Pancreas (tissue), 10 donors: Measurements from ENCODE around the gene KIAA0513. TPM values are rescaled to one million over a fixed set of nuclear protein-coding genes. Genes with fewer than 3 reads are reported as not detected.

Experiments used
- ATAC-seq, 4 donors: fragments of 200-7000 bp; cut with Tn5 transposase; one replicate each; pipeline versions ENCODE4 v1.8.0 to v1.9.1; 2020; ENCODE audit warnings: mild to moderate bottlenecking in 4 of 4, moderate library complexity in 4 of 4
- DNase-seq, 6 donors: peaks; one replicate each; pipeline ENCODE4 v3.0.0-alpha.2; 2020
- FAIRE-seq: peaks from 2 replicates; lab custom pipeline; 2012; peaks lifted over from hg19 to GRCh38; lab: Jason Lieb, UNC
- H3K27ac ChIP-seq, 4 donors: fragments of 200-600 bp; sonication (generic); 1 replicate in 3 of 4; 2 replicates in 1 of 4; pipeline versions ENCODE4 v1.5.0 to v1.8.0; 2020
- H3K27me3 ChIP-seq, 4 donors: fragments of 200-600 bp; one replicate each; pipeline ENCODE4 v1.8.0; 2021
- H3K36me3 ChIP-seq, 3 donors: fragments of 200-600 bp; sonication (generic) in 1 of 3; one replicate each; pipeline versions ENCODE4 v1.5.0 to v1.8.0; 2020 to 2021
- H3K4me1 ChIP-seq, 3 donors: fragments of 200-600 bp; one replicate each; pipeline ENCODE4 v1.8.0; 2021
- H3K4me3 ChIP-seq, 4 donors: fragments of 200-600 bp; sonication (generic) in 2 of 4; one replicate each; pipeline versions ENCODE4 v1.5.0 to v1.8.0; 2020 to 2021
- H3K9me3 ChIP-seq, 4 donors: fragments of 200-600 bp; one replicate each; pipeline ENCODE4 v1.8.0; 2021
- CTCF ChIP-seq, 4 donors: fragments of 200-600 bp; sonication (generic) in 3 of 4; IDR thresholded peaks; one replicate each; pipeline versions ENCODE4 v1.5.0 to v1.8.0; 2021; ENCODE audit warnings: antibody characterized with exemption in 4 of 4
- WGBS, 2 donors: extraction: QIAGEN DNeasy Blood & Tissue Kit; methylation state at CpG; one replicate each; pipeline ENCODE4 v1.1.7; 2013; 5-methylcytosine and 5-hydroxymethylcytosine counted together
- intact Hi-C, 3 donors: fragments of 100-400 bp; cut with DNase I; formaldehyde crosslinking; loops; one replicate each; pipeline versions ENCODE4 v1.11.1 to v1.14.2; 2022
- polyA plus RNA-seq, 2 donors: library from polyadenylated mRNA; stranded (reverse); fragments of 200-250 nt; gene quantifications; one replicate each; pipeline ENCODE4 v1.2.3, GENCODE V29; 2013
- total RNA-seq, 6 donors: library from RNA; stranded (reverse); fragmentation: NEBNext Ultra II Directional in 4 of 6; extraction: Animal tissue kit (Norgen Biotek cat#: 25700) in 4 of 6; gene quantifications; one replicate each; pipeline versions ENCODE4 v1.2.1 to v1.2.4, GENCODE V29; 2021 to 2023
- donor health status: healthy with polysubstance abuse.
- donor health status: DM: no; HTN: no; CAD: no; lungs with moderate emphysema.
- donor health status: DM: no; HTN: no; CAD: no.
- donor health status: control.
- donor health status: control.
- donor health status: Bipolar disorder and iron deficiency.
- donor health status: DM: yes; HTN: yes; CAD: no.
- donor health status: DM: no; HTN: no; CAD: no.
- donor health status: DM: no; HTN: no; CAD: no.
- donor health status: DM: yes; HTN: yes; CAD: no.

Gene KIAA0513
- total and polyA plus RNA-seq, 8 donors: 3.5 to 22.1 (median 16.2) TPM

DNA sequence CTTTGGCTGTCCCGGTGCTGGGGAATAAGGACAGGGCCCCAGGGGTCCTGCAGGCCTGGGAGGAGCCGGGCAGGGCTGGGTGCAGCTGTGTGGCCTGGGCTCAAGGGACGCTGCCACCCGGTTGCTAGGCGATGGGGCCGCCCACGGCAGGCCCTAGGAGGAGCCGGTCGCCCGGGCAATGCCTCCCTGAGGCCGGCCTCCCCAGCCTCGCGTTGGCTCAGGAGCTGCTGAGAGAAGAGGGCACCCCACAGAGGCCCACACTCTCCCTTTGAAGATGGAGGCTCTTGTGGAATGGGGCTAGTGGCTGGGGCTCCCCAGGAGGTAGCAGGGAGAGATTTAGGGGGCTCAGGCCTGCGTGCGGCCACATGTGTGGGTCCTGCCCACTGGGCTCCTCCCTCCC lies 84.8 kb downstream of the KIAA0513 start, which contains the start of gene CIBAR2:
Gene CIBAR2 (minus strand): TSS at position 109 of the 400 bp plus-strand sequence. CDS start 120 bp downstream, outside the sequence.
- Histone ChIP-seq H3K36me3 (no peaks in the 10 kb centered on the region), H3K9me3 (no peaks in the 10 kb centered on the region), H3K4me3 (no peak within 1 kb of the TSS), H3K27ac (no peak within 1 kb of the TSS), H3K4me1 (no peaks in the 10 kb centered on the region), H3K27me3 (no peaks in the 10 kb centered on the region)
- FAIRE-seq (no peak), ATAC-seq (peak in 1 of 4 donors; percentile 23), DNase-seq (no peak)
- no peak for TF ChIP-seq CTCF (IDR thresholded peaks at IDR 0.05)
- intact Hi-C loops: loop anchor here in 2 of 3 donors (10.0 kb wide), 2 partner anchors 112 to 142 kb away; no protein-coding TSS in a partner anchor
- WGBS, 2 donors: 57 to 74% methylated on average over 14 to 15 of the region's 15 CpGs

- no peak for FAIRE-seq
- Histone ChIP-seq H3K27ac (no peak overlapping the region), H3K9me3 (no peaks in the 10 kb centered on the region), H3K27me3 (no peaks in the 10 kb centered on the region), H3K4me1 (no peaks in the 10 kb centered on the region), H3K36me3 (no peaks in the 10 kb centered on the region), H3K4me3 (no peak overlapping the region)
- 84 to 86% methylated on average over 14 of the region's 14 CpGs for WGBS, 2 donors
- no peak for ATAC-seq
- TF ChIP-seq CTCF (IDR thresholded peaks at IDR 0.05): no peak
- intact Hi-C loops: loop anchor here in 2 of 3 donors (10.0 kb wide), 2 partner anchors 112 to 142 kb away; no protein-coding TSS in a partner anchor
- no peak for DNase-seq
These were observed 85.7 kb downstream of the KIAA0513 start for GRCh38 chr16:85113168-85113733.

GRCh38 chr16:85113913-85114312 lies 86.3 kb downstream of the KIAA0513 start:
- Histone ChIP-seq H3K27me3 (no peaks in the 10 kb centered on the region), H3K4me3 (no peak overlapping the region), H3K36me3 (no peaks in the 10 kb centered on the region), H3K4me1 (no peaks in the 10 kb centered on the region), H3K27ac (no peak overlapping the region), H3K9me3 (no peaks in the 10 kb centered on the region)
- no peak for TF ChIP-seq CTCF (IDR thresholded peaks at IDR 0.05)
- intact Hi-C loops: loop anchor here in 2 of 3 donors (10.0 kb wide), 2 partner anchors 111 to 141 kb away; no protein-coding TSS in a partner anchor
- no peak for ATAC-seq
- no peak for DNase-seq
- FAIRE-seq: no peak
- WGBS, 2 donors: 61 to 63% methylated on average over 14 of the region's 14 CpGs

GRCh38 chr16:85114909-85115567 lies 87.4 kb downstream of the KIAA0513 start:
- peak overlapping the region in 2 of 4 donors; percentile 52 to 61 for H3K27ac ChIP-seq
- no peaks in the 10 kb centered on the region for H3K4me1 ChIP-seq
- TF ChIP-seq CTCF (IDR thresholded peaks at IDR 0.05): peak; percentile 86 to 98 (median 92)
- ATAC-seq: peak; percentile 92 to 98 (median 96)
- 8 to 10% methylated on average over 20 of the region's 20 CpGs for WGBS, 2 donors
- H3K9me3 ChIP-seq: no peaks in the 10 kb centered on the region
- no peaks in the 10 kb centered on the region for H3K27me3 ChIP-seq
- peak; percentile 80 to 99 (median 90) for DNase-seq
- no peak for FAIRE-seq
- no peaks in the 10 kb centered on the region for H3K36me3 ChIP-seq
- peak overlapping the region in 2 of 4 donors; percentile 2 to 4 for H3K4me3 ChIP-seq
- intact Hi-C loops: loop anchor here in 2 of 3 donors (10.0 kb wide), 2 partner anchors 110 to 140 kb away; no protein-coding TSS in a partner anchor
